Measurements from ENCODE around the gene MX2. TPM values are rescaled to one million over a fixed set of nuclear protein-coding genes. Genes with fewer than 3 reads are reported as not detected.

MX2 gene
- total RNA-seq, 1 experiment from 2014 or later, result 17.6 TPM

DNA sequence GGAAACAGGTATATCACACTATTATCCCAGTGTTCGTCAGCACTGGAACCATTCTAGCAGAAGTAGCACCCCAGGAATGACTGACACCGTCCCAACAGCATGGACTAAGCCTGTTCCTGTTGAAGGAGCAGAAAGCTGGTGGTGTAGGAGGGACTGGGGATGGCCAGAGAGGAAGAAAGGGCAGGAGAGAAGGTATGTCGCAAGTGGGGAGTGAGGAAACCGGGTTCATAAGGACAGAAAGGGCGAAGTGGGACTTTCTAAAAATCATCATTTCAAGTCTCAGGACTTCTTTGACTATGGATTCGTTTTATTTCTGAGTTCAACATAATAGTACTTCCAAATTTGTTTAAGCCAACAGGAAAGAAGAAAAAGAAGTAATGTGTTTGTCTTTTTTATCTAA, 44.5 kb downstream of the MX2 start:
- Mint-ChIP-seq H3K27ac (ENCODE audit: unreplicated experiment) (no peak overlapping the region), H3K4me1 (ENCODE audit: low read depth, unreplicated experiment) (no peaks in the 10 kb centered on the region), H3K4me3 (ENCODE audit: low read depth, unreplicated experiment) (no peak overlapping the region), H3K36me3 (ENCODE audit: insufficient read depth, unreplicated experiment) (no peaks in the 10 kb centered on the region), H3K27me3 (ENCODE audit: unreplicated experiment) (peaks cover 16% of the 10 kb centered on the region), H3K9me3 (ENCODE audit: low read depth, unreplicated experiment) (no peaks in the 10 kb centered on the region)
- intact Hi-C loops (cut with micrococcal nuclease; ENCODE audit: unreplicated experiment), result no loop called here
- CTCF ChIA-PET, result no interaction called here
- no peak for DNase-seq
- TF ChIP-seq, protein P1, sequence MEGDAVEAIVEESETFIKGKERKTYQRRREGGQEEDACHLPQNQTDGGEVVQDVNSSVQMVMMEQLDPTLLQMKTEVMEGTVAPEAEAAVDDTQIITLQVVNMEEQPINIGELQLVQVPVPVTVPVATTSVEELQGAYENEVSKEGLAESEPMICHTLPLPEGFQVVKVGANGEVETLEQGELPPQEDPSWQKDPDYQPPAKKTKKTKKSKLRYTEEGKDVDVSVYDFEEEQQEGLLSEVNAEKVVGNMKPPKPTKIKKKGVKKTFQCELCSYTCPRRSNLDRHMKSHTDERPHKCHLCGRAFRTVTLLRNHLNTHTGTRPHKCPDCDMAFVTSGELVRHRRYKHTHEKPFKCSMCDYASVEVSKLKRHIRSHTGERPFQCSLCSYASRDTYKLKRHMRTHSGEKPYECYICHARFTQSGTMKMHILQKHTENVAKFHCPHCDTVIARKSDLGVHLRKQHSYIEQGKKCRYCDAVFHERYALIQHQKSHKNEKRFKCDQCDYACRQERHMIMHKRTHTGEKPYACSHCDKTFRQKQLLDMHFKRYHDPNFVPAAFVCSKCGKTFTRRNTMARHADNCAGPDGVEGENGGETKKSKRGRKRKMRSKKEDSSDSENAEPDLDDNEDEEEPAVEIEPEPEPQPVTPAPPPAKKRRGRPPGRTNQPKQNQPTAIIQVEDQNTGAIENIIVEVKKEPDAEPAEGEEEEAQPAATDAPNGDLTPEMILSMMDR (IDR thresholded peaks at IDR 0.05; ENCODE audit: unreplicated experiment), result no peak
- no TSS peak for BruUV-seq (replicated peaks)

DNA sequence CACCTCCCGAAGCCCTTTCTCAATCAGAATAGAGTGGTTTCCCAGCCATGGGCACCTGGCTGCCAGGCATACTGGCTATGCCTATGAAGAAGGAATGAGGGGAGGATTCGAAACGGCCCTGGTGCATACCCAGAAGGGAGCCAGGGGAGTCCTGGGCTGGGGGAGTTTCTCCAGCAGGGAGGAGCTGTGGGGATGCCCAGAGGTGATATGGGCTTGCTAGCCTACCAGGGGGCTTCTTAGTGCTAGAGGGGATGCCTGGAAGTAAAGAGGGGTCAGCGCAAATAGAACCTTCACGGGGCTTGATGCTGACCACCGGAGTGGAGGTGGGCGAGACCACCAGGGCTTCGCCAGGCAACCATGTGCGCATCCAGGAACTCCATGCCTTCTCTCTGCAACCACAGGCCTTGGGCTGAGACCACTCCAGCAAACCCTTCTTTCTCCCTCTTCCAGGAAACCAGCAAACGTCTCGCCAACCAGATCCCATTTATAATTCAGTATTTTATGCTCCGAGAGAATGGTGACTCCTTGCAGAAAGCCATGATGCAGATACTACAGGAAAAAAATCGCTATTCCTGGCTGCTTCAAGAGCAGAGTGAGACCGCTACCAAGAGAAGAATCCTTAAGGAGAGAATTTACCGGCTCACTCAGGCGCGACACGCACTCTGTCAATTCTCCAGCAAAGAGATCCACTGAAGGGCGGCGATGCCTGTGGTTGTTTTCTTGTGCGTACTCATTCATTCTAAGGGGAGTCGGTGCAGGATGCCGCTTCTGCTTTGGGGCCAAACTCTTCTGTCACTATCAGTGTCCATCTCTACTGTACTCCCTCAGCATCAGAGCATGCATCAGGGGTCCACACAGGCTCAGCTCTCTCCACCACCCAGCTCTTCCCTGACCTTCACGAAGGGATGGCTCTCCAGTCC, 46.0 kb downstream of the MX2 start:
- Mint-ChIP-seq H3K4me3 (ENCODE audit: low read depth, unreplicated experiment) (no peak overlapping the region), H3K27ac (ENCODE audit: unreplicated experiment) (no peak overlapping the region), H3K36me3 (ENCODE audit: insufficient read depth, unreplicated experiment) (no peaks in the 10 kb centered on the region), H3K4me1 (ENCODE audit: low read depth, unreplicated experiment) (no peaks in the 10 kb centered on the region), H3K9me3 (ENCODE audit: low read depth, unreplicated experiment) (no peaks in the 10 kb centered on the region), H3K27me3 (ENCODE audit: unreplicated experiment) (peaks cover 16% of the 10 kb centered on the region)
- DNase-seq, result no peak
- TF ChIP-seq, protein P1 (IDR thresholded peaks at IDR 0.05; ENCODE audit: unreplicated experiment), result no peak
- CTCF ChIA-PET, result no interaction called here
- intact Hi-C loops (cut with micrococcal nuclease; ENCODE audit: unreplicated experiment), result no loop called here
- no TSS peak for BruUV-seq (replicated peaks)

DNA sequence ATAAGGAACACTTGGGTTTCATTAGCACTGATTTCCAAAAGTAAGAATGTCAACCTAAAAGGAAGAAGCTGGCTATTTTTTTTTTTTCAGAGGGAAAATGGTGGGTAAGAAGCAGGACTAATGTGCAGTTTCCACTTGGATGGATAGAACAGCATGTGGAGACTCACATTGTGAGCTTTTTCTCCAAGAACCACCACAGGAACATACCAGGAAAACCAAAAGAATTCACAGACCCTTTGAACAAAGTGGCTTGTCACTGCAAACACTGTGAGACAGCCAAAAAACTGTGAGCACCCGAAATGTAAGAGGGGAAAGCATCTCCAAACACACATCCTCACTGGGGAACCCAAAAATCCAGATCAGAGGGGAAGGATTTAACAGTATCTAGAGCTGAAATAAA, 48.5 kb downstream of the MX2 start:
- intact Hi-C loops (cut with micrococcal nuclease; ENCODE audit: unreplicated experiment), result no loop called here
- TF ChIP-seq, protein P1 (IDR thresholded peaks at IDR 0.05; ENCODE audit: unreplicated experiment), result no peak
- Mint-ChIP-seq H3K9me3 (ENCODE audit: low read depth, unreplicated experiment) (no peaks in the 10 kb centered on the region), H3K36me3 (ENCODE audit: insufficient read depth, unreplicated experiment) (no peaks in the 10 kb centered on the region), H3K4me1 (ENCODE audit: low read depth, unreplicated experiment) (no peaks in the 10 kb centered on the region), H3K27ac (ENCODE audit: unreplicated experiment) (no peak overlapping the region), H3K27me3 (ENCODE audit: unreplicated experiment) (peaks cover 28% of the 10 kb centered on the region), H3K4me3 (ENCODE audit: low read depth, unreplicated experiment) (no peak overlapping the region)
- no TSS peak for BruUV-seq (replicated peaks)
- DNase-seq, result no peak
- CTCF ChIA-PET, result interaction anchor here (3.0 kb wide), 1 partner anchor 127 kb away, joined by 10 read pairs; no protein-coding TSS in a partner anchor

DNA sequence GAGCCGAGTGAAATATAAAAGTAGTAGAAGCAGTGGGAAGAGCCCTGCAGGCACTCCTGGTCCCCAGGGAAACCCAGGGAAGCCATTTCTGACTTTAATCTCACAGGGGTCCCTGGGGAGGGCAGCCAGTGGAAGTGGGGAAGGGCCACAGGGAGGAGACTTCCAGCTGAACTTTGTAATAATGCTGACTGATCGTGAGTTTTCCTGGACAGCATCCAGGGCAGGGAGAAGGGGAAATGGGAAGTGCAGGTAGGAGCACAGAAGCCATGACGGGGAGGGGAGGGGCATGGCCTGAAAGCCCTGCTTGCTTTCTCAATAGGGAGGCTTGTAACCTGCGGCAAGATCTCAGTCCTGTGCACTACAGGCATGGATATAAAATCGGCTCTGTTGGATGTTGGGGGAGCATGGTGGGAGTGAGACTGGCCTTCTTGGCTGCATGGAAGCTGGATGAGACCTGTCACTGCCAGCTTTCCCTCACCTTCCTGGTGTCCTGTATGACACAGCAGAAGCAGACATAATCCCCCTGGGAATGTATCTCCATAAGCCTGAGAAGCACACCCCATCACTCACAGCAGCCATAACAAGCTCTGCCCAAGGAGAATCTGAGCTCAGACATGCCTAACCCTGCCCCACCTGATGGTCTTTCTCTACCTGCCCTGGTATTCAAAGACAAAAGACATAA, 49.1 kb downstream of the MX2 start:
- no peaks in the 10 kb centered on the region for H3K4me1 Mint-ChIP-seq (ENCODE audit: low read depth, unreplicated experiment)
- no peak overlapping the region for H3K4me3 Mint-ChIP-seq (ENCODE audit: low read depth, unreplicated experiment)
- intact Hi-C loops (cut with micrococcal nuclease; ENCODE audit: unreplicated experiment), result no loop called here
- CTCF ChIA-PET, result interaction anchor here (3.0 kb wide), 1 partner anchor 128 kb away, joined by 10 read pairs; no protein-coding TSS in a partner anchor
- no peak overlapping the region for H3K27ac Mint-ChIP-seq (ENCODE audit: unreplicated experiment)
- TF ChIP-seq, protein P1 (IDR thresholded peaks at IDR 0.05; ENCODE audit: unreplicated experiment), result no peak
- BruUV-seq (replicated peaks), result no TSS peak
- peaks cover 28% of the 10 kb centered on the region for H3K27me3 Mint-ChIP-seq (ENCODE audit: unreplicated experiment)
- DNase-seq, result no peak
- no peaks in the 10 kb centered on the region for H3K9me3 Mint-ChIP-seq (ENCODE audit: low read depth, unreplicated experiment)
- no peaks in the 10 kb centered on the region for H3K36me3 Mint-ChIP-seq (ENCODE audit: insufficient read depth, unreplicated experiment)

All from Calu3 (cell line).